ENCODE results near the gene TIAM1.
"Not testable (repeated sequence)": the region's sequence is repeated elsewhere in the genome, so short reads cannot be mapped to it uniquely, and the experiment has no call there.

TIAM1 gene

DNA sequence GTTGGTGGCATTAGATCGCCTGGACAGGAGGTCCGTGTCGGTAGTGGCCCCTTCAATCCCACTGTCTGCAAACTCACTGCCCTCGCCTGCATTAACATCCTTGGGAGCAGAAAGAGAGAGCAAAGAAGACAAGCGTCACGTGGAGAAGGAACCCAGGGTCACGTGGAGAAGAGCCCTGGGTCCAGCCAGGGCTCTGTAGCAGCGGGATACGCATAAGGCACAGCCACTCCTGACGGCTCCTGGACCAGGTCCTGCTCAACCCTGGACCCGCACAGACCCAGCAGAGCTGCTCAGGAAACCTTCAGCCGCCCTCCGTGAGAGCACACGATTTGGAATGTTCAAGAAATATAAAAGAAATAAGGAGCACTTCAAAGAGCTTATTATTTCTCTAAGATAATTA lies 92.0 kb downstream of the TIAM1 start:
- DNase-seq (ENCODE audit: low spot score) = no peak

DNA sequence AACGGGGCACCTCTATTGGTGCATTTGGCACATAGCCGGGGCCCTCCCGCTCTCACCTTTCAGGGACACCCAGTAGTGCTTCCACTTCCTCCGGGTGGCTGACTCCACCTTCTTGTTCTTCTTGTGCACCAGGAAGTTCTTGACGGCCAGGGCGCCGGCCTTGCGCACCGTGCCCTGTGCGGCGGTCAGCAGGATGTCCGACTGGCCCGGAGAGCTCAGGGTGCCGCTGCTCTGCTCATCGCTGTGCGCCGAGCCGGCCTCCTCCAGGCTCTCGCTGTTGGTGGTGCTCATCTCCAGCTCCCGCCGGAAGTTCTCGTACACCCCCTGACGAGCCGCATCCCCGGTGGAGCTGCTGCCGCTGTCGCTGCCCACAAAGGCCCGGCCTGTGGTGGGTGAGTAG lies 92.4 kb downstream of the TIAM1 start:
- no peak for DNase-seq (ENCODE audit: low spot score)

GRCh38 chr21:31248598-31248997 lies 95.5 kb downstream of the TIAM1 start:
- peak; percentile 37 for DNase-seq (ENCODE audit: low spot score)

- DNase-seq (ENCODE audit: low spot score) = no peak
Measured at GRCh38 chr21:31243611-31244010, 100.5 kb downstream of the TIAM1 start.

GRCh38 chr21:31236528-31236927 lies 107.5 kb downstream of the TIAM1 start:
- peak; percentile 53 for DNase-seq (ENCODE audit: low spot score)

GRCh38 chr21:31235671-31236450 lies 108.2 kb downstream of the TIAM1 start:
- DNase-seq (ENCODE audit: low spot score) = peak; percentile 86

- no peak for DNase-seq (ENCODE audit: low spot score)
Measured at GRCh38 chr21:31234936-31235335, 109.1 kb downstream of the TIAM1 start.

GRCh38 chr21:31233711-31234110 lies 110.3 kb downstream of the TIAM1 start:
- no peak for DNase-seq (ENCODE audit: low spot score)

DNA sequence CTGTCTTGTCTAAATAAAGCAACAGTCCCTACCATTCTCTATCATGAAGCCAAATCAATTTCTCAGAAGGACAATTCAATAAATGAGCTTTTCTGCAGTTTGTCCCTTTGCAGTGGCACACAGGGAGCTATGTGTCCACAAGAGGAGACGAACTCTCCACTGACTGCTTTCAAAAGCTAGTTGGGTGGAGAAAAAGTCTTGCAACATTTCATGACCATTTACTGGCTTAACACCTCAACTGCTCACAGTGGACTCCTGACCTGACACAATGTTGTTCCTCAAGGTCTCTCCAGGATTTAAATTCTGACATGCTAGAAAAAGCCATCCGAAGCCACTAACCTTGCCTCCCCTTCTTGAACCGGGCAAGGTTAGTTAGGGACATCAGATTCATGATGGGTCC lies 111.7 kb downstream of the TIAM1 start:
- no peak for DNase-seq (ENCODE audit: low spot score)

GRCh38 chr21:31230937-31231336 lies 113.1 kb downstream of the TIAM1 start:
- no peak for DNase-seq (ENCODE audit: low spot score)

DNA sequence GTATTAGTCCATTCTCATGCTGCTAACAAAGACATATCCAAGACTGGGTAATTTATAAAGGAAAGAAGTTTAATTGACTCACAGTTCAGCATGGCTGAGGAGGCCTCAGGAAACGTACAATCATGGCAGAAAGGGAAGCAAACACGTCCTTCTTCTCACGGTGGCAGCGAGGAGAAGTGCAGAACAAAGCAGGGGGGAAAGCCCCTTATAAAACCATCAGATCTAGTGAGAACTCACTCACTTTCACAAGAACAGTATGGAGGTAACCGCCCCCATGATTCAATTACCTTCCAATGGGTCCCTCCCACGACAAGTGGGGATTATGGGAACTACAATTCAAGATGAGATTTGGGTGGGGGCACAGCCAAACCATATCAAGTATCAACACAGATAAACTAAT lies 115.3 kb downstream of the TIAM1 start:
- not testable (repeated sequence) for DNase-seq (ENCODE audit: low spot score)

GRCh38 chr21:31225713-31226112 lies 118.3 kb downstream of the TIAM1 start:
- DNase-seq (ENCODE audit: low spot score) = no peak

DNA sequence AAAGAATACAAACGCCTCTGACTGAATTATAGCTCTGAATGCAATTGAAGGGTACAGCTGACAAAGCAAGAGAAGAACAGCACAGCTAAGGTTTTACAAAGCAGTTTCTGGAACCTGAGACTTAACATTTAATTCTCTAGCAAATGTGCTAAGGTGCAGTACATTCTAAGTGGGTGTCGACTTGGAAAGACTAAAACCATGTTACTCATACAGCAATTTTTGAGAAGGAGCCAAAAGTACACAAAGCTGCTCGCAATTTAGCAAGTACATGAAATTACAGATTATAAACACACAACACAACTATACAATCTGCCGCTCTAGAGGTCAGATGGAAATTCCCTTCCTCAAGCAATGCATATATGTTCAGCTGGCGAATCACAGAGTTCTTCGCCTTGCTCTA lies 121.9 kb downstream of the TIAM1 start:
- DNase-seq (ENCODE audit: low spot score) = no peak

- no peak for DNase-seq (ENCODE audit: low spot score)
Measured at GRCh38 chr21:31221043-31221442, 123.0 kb downstream of the TIAM1 start.

GRCh38 chr21:31220575-31220974 lies 123.5 kb downstream of the TIAM1 start:
- peak; percentile 24 for DNase-seq (ENCODE audit: low spot score)

DNA sequence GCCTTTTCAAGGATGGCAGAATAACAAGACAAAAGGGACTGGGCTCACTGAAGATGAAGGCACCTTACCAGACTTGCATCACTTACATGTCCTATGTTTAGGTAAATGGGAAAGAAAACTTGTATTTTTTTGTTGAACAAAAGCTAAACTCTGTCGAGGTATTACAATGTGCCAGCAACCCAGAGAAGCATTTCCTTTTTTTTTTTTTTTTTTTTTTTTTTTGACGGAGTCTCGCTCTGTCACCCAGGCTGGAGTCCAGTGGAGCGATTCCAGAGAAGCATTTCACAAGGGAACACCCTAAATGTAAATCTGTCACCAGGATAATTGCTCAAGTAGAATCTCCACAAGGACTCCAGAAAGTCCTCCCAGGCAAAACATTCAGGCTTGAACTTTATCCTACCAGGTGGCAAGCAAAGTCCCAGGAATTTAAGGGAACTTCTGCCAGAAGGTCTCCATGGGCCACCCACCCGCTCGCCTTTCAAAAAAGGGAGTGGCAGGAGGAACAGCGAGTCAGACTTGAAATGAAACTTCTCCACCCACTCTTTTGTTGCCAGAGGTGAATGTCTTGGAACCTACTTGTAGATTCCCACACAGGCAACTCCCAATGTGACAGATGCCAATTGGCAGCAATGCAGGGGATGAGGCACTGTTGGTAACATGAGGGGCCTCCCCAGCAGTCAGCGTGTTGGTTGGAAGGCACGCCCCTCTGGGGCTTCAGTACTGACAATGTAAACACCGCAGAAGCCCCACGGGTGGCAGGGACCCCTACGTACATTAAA lies 125.0 kb downstream of the TIAM1 start:
- peak; percentile 36 for DNase-seq (ENCODE audit: low spot score)

GRCh38 chr21:31216206-31216605 lies 127.9 kb downstream of the TIAM1 start:
- DNase-seq (ENCODE audit: low spot score) = no peak

DNA sequence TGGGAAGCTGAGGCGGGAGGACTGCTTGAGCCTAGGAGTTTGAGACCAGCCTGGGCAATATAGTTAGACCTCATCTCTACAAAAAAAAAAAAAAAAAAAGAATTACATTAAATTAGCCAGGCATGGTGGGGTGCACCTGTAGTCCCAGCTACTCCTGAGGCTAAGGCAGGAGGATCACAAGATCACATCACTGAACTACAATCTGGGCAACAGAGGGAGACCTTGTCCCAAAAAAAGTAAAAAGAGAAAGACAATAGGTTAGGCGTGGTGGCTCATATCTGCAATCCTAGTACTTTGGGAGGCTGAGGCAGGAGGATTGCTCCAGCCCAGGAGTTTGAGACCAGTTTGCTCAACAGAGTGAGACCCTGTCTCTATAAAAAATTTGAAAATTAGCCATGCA lies 130.3 kb downstream of the TIAM1 start:
- DNase-seq (ENCODE audit: low spot score) = no peak

- DNase-seq (ENCODE audit: low spot score) = no peak
Measured at GRCh38 chr21:31211836-31212235, 132.2 kb downstream of the TIAM1 start.

DNA sequence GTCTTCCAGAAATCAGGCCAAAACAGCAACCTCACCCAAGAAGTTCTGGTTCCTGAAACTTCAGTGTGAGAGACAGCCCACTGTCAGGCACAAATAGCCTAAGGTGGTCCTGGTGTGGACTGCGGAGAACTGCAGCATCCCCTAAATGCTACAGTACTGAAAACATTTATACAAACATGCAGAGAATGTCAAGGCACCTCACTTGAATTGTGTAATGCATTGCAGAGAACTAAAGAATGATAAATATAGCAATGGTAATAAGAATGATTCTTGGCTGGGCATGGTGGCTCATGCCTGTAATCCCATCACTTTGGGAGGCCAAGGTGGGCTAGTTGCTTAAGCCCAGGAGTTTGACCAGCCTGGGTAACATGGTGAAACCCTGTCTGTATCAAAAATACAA lies 138.6 kb downstream of the TIAM1 start:
- DNase-seq (ENCODE audit: low spot score) = no peak

DNA sequence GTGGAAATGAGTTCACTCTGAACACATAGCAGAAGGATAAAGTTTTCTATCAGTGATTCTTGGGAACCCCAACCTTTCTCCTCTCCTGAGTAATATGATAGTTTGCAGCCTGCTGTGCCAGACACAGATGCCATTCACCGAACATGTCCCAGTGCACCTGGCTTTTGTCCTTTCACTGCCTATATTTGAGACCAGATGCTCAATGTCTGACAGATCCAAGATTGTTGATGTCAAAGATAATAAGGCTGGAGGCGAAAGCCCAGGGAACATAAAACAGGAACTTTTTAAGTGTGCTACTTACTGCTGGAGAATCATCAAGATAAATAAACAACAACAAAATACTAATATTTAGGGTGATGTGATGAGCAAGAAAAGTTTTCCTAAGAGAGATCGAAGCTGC lies 139.3 kb downstream of the TIAM1 start:
- no peak for DNase-seq (ENCODE audit: low spot score)

DNA sequence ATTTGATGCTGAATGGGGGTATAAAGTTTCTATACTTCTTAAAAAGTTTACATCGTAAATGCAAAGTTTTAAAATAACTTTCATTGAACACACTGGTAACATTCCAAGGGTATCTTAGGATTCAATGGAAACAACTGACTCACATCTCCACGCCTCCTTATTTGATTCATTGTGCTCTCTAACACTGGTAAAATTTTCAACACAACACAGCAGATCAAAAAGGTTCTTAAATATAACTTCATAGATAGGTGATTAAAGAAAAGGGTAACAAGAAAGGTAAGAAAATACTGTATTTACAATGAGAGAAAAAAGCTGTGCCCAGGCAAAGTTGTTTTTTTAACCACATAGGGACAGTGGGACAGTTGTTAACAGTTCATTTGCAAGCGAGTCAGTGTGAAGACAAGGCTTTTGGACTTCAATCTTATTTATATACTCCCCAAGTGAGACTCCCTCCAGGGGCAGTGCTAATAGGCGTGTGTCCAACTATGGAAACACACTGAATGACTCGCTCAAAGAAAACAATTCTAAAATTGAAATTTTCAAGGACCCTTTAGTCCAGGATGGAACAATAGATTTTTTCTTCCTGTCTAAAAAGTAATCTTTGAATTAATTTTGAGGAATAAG lies 140.5 kb downstream of the TIAM1 start:
- DNase-seq (ENCODE audit: low spot score) = peak; percentile 40

DNA sequence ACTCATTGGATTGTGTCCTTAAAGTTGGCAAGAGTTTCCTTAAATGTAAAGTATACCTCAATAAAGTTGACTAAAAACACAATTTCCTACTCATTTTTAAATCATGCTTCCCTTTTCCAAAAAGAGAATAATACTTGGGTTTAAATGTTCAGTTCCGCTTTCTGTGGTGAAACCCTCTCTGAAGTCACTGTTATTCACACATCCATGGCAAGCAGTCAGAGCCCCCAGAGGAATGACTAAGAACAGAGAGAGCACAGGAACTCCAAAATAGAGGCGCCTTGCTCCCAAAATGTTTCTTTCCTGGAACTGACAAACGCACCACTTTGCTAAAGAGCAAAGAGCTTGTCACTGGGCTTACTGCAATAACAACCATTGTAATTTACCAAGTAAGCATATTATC lies 142.5 kb downstream of the TIAM1 start:
- DNase-seq (ENCODE audit: low spot score) = no peak

Measured in kidney tubule cell (primary cell).